H9 (cell line): ENCODE measurements around the gene CXorf49B. TPM values are rescaled to one million over a fixed set of nuclear protein-coding genes. Genes with fewer than 3 reads are reported as not detected.
"Not testable (repeated sequence)": the region's sequence is repeated elsewhere in the genome, so short reads cannot be mapped to it uniquely, and the experiment has no call there.

ENCODE experiments used
- DNase-seq: peaks from one replicate; pipeline ENCODE4 v3.0.0-alpha.2; 2017
- H2AFZ ChIP-seq: one replicate; pipeline ENCODE4 v1.6.1; 2013; ENCODE audit warnings: mild to moderate bottlenecking, low read length, control low read depth, moderate library complexity
- H2AK5ac ChIP-seq: 2 replicates; pipeline ENCODE4 v1.6.1; 2013; ENCODE audit warnings: low read length, control low read depth, mixed read lengths; ENCODE audit not compliant: insufficient read length
- H2BK120ac ChIP-seq: one replicate; pipeline ENCODE4 v1.6.1; 2013; ENCODE audit warnings: low read depth, mild to moderate bottlenecking, low read length, control low read depth, inconsistent platforms; ENCODE audit not compliant: poor library complexity, severe bottlenecking
- H2BK12ac ChIP-seq: 2 replicates; pipeline ENCODE4 v1.6.1; 2013; ENCODE audit warnings: low read length, control low read depth, mixed read lengths, low read depth; ENCODE audit not compliant: insufficient read length
- H2BK15ac ChIP-seq: 2 replicates; pipeline ENCODE4 v1.6.1; 2013; ENCODE audit warnings: low read depth, low read length, control low read depth
- H2BK20ac ChIP-seq: one replicate; pipeline ENCODE4 v1.6.1; 2013; ENCODE audit warnings: low read depth, mild to moderate bottlenecking, low read length, control low read depth, inconsistent platforms; ENCODE audit not compliant: poor library complexity, severe bottlenecking
- H2BK5ac ChIP-seq: 2 replicates; pipeline ENCODE4 v1.6.1; 2013; ENCODE audit warnings: low read length, control low read depth, mixed read lengths; ENCODE audit not compliant: insufficient read length
- H3K14ac ChIP-seq: 2 replicates; pipeline ENCODE4 v1.6.1; 2013; ENCODE audit warnings: low read length, control low read depth; ENCODE audit not compliant: insufficient read depth
- H3K18ac ChIP-seq: 2 replicates; pipeline ENCODE4 v1.6.1; 2013; ENCODE audit warnings: low read depth, mild to moderate bottlenecking, mixed read lengths, low read length, control low read depth; ENCODE audit not compliant: insufficient read length
- H3K23ac ChIP-seq: 2 replicates; pipeline ENCODE4 v1.6.1; 2013; ENCODE audit warnings: low read length, control low read depth, mixed read lengths, low read depth; ENCODE audit not compliant: insufficient read length
- H3K23me2 ChIP-seq: 2 replicates; pipeline ENCODE4 v1.6.1; 2013; ENCODE audit warnings: low read depth, mild to moderate bottlenecking, mixed read lengths, low read length, control low read depth; ENCODE audit not compliant: insufficient read length, poor library complexity, severe bottlenecking
- H3K27ac ChIP-seq: 2 replicates; pipeline ENCODE4 v1.5.1; 2013; ENCODE audit warnings: low read length, control low read depth, mixed read lengths, low read depth; ENCODE audit not compliant: insufficient read length
- H3K27me3 ChIP-seq: 2 replicates; pipeline ENCODE4 v1.6.1; 2013; ENCODE audit warnings: low read length, control low read depth, inconsistent platforms; ENCODE audit not compliant: insufficient read depth
- H3K4ac ChIP-seq: 2 replicates; pipeline ENCODE4 v1.6.1; 2013; ENCODE audit warnings: low read depth, mild to moderate bottlenecking, control low read depth, inconsistent platforms, low read length, moderate library complexity
- H3K4me1 ChIP-seq: 2 replicates; pipeline ENCODE4 v1.6.1; 2013; ENCODE audit warnings: low read length, control low read depth, inconsistent platforms; ENCODE audit not compliant: insufficient read depth
- H3K4me2 ChIP-seq: 2 replicates; pipeline ENCODE4 v1.6.1; 2013; ENCODE audit warnings: low read length, control low read depth, mixed read lengths; ENCODE audit not compliant: insufficient read length, insufficient read depth
- H3K56ac ChIP-seq: 2 replicates; pipeline ENCODE4 v1.6.1; 2013; ENCODE audit warnings: low read depth, mild to moderate bottlenecking, mixed read lengths, low read length, control low read depth; ENCODE audit not compliant: insufficient read length
- H3K79me1 ChIP-seq: 2 replicates; pipeline ENCODE4 v1.6.1; 2013; ENCODE audit warnings: low read depth, mild to moderate bottlenecking, moderate library complexity, low read length, control low read depth, inconsistent platforms; ENCODE audit not compliant: insufficient read depth, poor library complexity, severe bottlenecking
- H3K79me2 ChIP-seq: 2 replicates; pipeline ENCODE4 v1.6.1; 2013; ENCODE audit warnings: low read length, control low read depth, inconsistent platforms; ENCODE audit not compliant: insufficient read depth
- H3K9ac ChIP-seq: 2 replicates; pipeline ENCODE4 v1.6.1; 2013; ENCODE audit warnings: low read length, control low read depth, mixed read lengths; ENCODE audit not compliant: insufficient read length; ENCODE audit errors: extremely low read depth
- H3K9me3 ChIP-seq: one replicate; pipeline ENCODE4 v1.6.1; 2013; ENCODE audit warnings: low read depth, low read length, inconsistent platforms; ENCODE audit not compliant: control insufficient read depth
- H3T11ph ChIP-seq: one replicate; pipeline ENCODE4 v1.6.1; 2013; ENCODE audit warnings: mild to moderate bottlenecking, low read length, control low read depth, inconsistent platforms
- H4K20me1 ChIP-seq: one replicate; pipeline ENCODE4 v1.6.1; 2013; ENCODE audit not compliant: control insufficient read depth, insufficient read length, insufficient read depth
- H4K5ac ChIP-seq: 2 replicates; pipeline ENCODE4 v1.6.1; 2013; ENCODE audit warnings: low read depth, mild to moderate bottlenecking, mixed read lengths, low read length, control low read depth; ENCODE audit not compliant: insufficient read length
- H4K8ac ChIP-seq: replicated peaks from 2 replicates; pipeline ENCODE4 v1.6.1; 2013; ENCODE audit warnings: low read length, control low read depth, mixed read lengths, low read depth; ENCODE audit not compliant: insufficient read length
- H4K91ac ChIP-seq: 2 replicates; pipeline ENCODE4 v1.6.1; 2013; ENCODE audit warnings: low read depth, mild to moderate bottlenecking, moderate library complexity, mixed read lengths, low read length, control low read depth; ENCODE audit not compliant: insufficient read length
- H3K27ac Mint-ChIP-seq, 3 experiments: 2 replicates in 2 of 3; 3 replicates in 1 of 3; pipeline ENCODE4 v1.8.0; 2020 to 2021; ENCODE audit warnings: mixed read lengths in 3 of 3, mild to moderate bottlenecking in 1 of 3, moderate library complexity in 1 of 3
- H3K27me3 Mint-ChIP-seq: 2 replicates; pipeline ENCODE4 v1.8.0; 2021; ENCODE audit warnings: low read depth, mild to moderate bottlenecking, moderate library complexity, mixed read lengths
- H3K36me3 Mint-ChIP-seq, 3 experiments: 2 replicates in 2 of 3; 3 replicates in 1 of 3; pipeline ENCODE4 v1.8.0; 2020 to 2021; ENCODE audit warnings: low read depth in 3 of 3, mixed read lengths in 3 of 3; ENCODE audit not compliant: insufficient read depth in 1 of 3
- H3K4me1 Mint-ChIP-seq, 2 experiments: 2 replicates each; pipeline ENCODE4 v1.8.0; 2020; ENCODE audit warnings: mixed read lengths in 2 of 2
- H3K4me3 Mint-ChIP-seq, 2 experiments: 2 replicates in 1 of 2; 3 replicates in 1 of 2; pipeline ENCODE4 v1.8.0; 2020 to 2021; ENCODE audit warnings: mild to moderate bottlenecking in 2 of 2, mixed read lengths in 2 of 2, moderate library complexity in 1 of 2
- H3K9me3 Mint-ChIP-seq, 2 experiments: 2 replicates in 1 of 2; 3 replicates in 1 of 2; pipeline ENCODE4 v1.8.0; 2020; ENCODE audit warnings: mild to moderate bottlenecking in 2 of 2, mixed read lengths in 2 of 2, moderate library complexity in 1 of 2
- WGBS: extraction: QIAGEN DNeasy Blood & Tissue Kit; methylation state at CpG from one replicate; pipeline ENCODE4 v1.1.7; 2013; ENCODE audit warnings: missing lambda C conversion rate, low lambda C conversion rate, mixed read lengths; ENCODE audit not compliant: insufficient read length; ENCODE audit errors: extremely low coverage; 5-methylcytosine and 5-hydroxymethylcytosine counted together
- total RNA-seq: library from RNA; stranded (reverse); gene quantifications from 2 replicates; pipeline ENCODE4 v1.2.1, GENCODE V29; 2021

The CXorf49B gene
- total RNA-seq, 1 experiment from 2014 or later: not detected

GRCh38 chrX:71715551-71715950 lies 47.6 kb upstream of the CXorf49B start:
- not testable (repeated sequence) for H3K9me3 ChIP-seq, H4K91ac ChIP-seq, H3K27me3 ChIP-seq, H3K23ac ChIP-seq, H2BK120ac ChIP-seq, H3K4me1 ChIP-seq, H3K27me3 Mint-ChIP-seq, H2BK20ac ChIP-seq, H3K18ac ChIP-seq, H3K4me3 Mint-ChIP-seq, H3K56ac ChIP-seq, H3K79me2 ChIP-seq, H3K27ac Mint-ChIP-seq, H3K9ac ChIP-seq, H2BK5ac ChIP-seq, H2BK15ac ChIP-seq, H2BK12ac ChIP-seq, H3K4ac ChIP-seq, H3K36me3 Mint-ChIP-seq, H3T11ph ChIP-seq, H4K20me1 ChIP-seq, H4K5ac ChIP-seq, H3K27ac ChIP-seq, H3K14ac ChIP-seq, H2AFZ ChIP-seq, H3K4me2 ChIP-seq, H4K8ac ChIP-seq, DNase-seq, H3K23me2 ChIP-seq, H2AK5ac ChIP-seq, H3K4me1 Mint-ChIP-seq, H3K9me3 Mint-ChIP-seq, H3K79me1 ChIP-seq
- no CpG with 5 or more reads among the region's 8 CpGs for WGBS

- H2BK5ac ChIP-seq, H3K9me3 Mint-ChIP-seq, H3K18ac ChIP-seq, H3K79me2 ChIP-seq, H2BK15ac ChIP-seq, DNase-seq, H4K8ac ChIP-seq, H3K23ac ChIP-seq, H3K9ac ChIP-seq, H3K27ac ChIP-seq, H3K27me3 Mint-ChIP-seq, H3K9me3 ChIP-seq, H3K79me1 ChIP-seq, H3K4me3 Mint-ChIP-seq, H2BK120ac ChIP-seq, H3T11ph ChIP-seq, H4K5ac ChIP-seq, H3K27ac Mint-ChIP-seq, H3K36me3 Mint-ChIP-seq, H2AK5ac ChIP-seq, H3K4me2 ChIP-seq, H2BK20ac ChIP-seq, H3K23me2 ChIP-seq, H2AFZ ChIP-seq, H2BK12ac ChIP-seq, H3K14ac ChIP-seq, H4K91ac ChIP-seq, H3K4me1 ChIP-seq, H3K4ac ChIP-seq, H3K56ac ChIP-seq, H3K4me1 Mint-ChIP-seq, H3K27me3 ChIP-seq, H4K20me1 ChIP-seq: not testable (repeated sequence)
- no CpG with 5 or more reads among the region's 12 CpGs for WGBS
Measured at GRCh38 chrX:71716323-71716722, 46.8 kb upstream of the CXorf49B start.
